T-helper 17 cell (primary cell): ENCODE data around the gene MVP. TPM values are rescaled to one million over a fixed set of nuclear protein-coding genes. Genes with fewer than 3 reads are reported as not detected.
"Not testable (repeated sequence)": the region's sequence is repeated elsewhere in the genome, so short reads cannot be mapped to it uniquely, and the experiment has no call there.

Source experiments
- ATAC-seq: fragments of 150-1000 bp; cut with Tn5 transposase; 2 replicates; pipeline ENCODE4 v1.10.0; 2021; ENCODE audit warnings: mild to moderate bottlenecking, moderate library complexity
- DNase-seq, 3 donors: peaks; one replicate each; pipeline versions ENCODE4 v3.0.0 to v3.0.0-alpha.2; 2020 to 2021
- H3K9me3 ChIP-seq: one replicate; pipeline ENCODE4 v1.7.0; 2013; ENCODE audit warnings: low read length, mild to moderate bottlenecking; ENCODE audit not compliant: control insufficient read depth, poor library complexity, severe bottlenecking
- H3K27ac Mint-ChIP-seq: one replicate; pipeline ENCODE4 v1.8.0; 2022; ENCODE audit warnings: mild to moderate bottlenecking, moderate library complexity, mixed read lengths
- H3K27me3 Mint-ChIP-seq: one replicate; pipeline ENCODE4 v1.8.0; 2022; ENCODE audit warnings: mixed read lengths
- H3K36me3 Mint-ChIP-seq: one replicate; pipeline ENCODE4 v1.8.0; 2022; ENCODE audit warnings: low read depth, mixed read lengths
- H3K4me1 Mint-ChIP-seq: one replicate; pipeline ENCODE4 v1.8.0; 2022; ENCODE audit warnings: mild to moderate bottlenecking, mixed read lengths
- H3K4me3 Mint-ChIP-seq: one replicate; pipeline ENCODE4 v1.8.0; 2022; ENCODE audit warnings: mild to moderate bottlenecking, moderate library complexity, mixed read lengths
- total RNA-seq, 4 donors: library from RNA in 2 of 4; stranded (reverse) in 2 of 4; gene quantifications; one replicate each; pipeline ENCODE4 v1.2.3 and lab custom pipeline; 2022 to 2026

The MVP gene
- total RNA-seq, 2 donors from 2014 or later, result 141 to 154 TPM

- peak overlapping the region; percentile 72 for H3K27ac Mint-ChIP-seq
- H3K36me3 Mint-ChIP-seq, result peaks cover 7% of the 10 kb centered on the region
- ATAC-seq (no peak), DNase-seq (no peak)
- no peaks in the 10 kb centered on the region for H3K9me3 ChIP-seq
- H3K4me3 Mint-ChIP-seq, result no peak overlapping the region
- peaks cover 23% of the 10 kb centered on the region for H3K4me1 Mint-ChIP-seq
- no peaks in the 10 kb centered on the region for H3K27me3 Mint-ChIP-seq
Observed at GRCh38 chr16:29831490-29831889, 11.2 kb downstream of the MVP start.

GRCh38 chr16:29833219-29833618 lies 13.0 kb downstream of the MVP start:
- not testable (repeated sequence) for H3K36me3 Mint-ChIP-seq

GRCh38 chr16:29834079-29834478 lies 13.8 kb downstream of the MVP start:
- Mint-ChIP-seq H3K27me3 (no peaks in the 10 kb centered on the region), H3K4me1 (peaks cover 9% of the 10 kb centered on the region), H3K4me3 (no peak overlapping the region), H3K27ac (no peak overlapping the region), H3K36me3 (peaks cover 7% of the 10 kb centered on the region)
- no peaks in the 10 kb centered on the region for H3K9me3 ChIP-seq
- DNase-seq (no peak), ATAC-seq (no peak)

More at GRCh38 chr16:29833219-29833618, 13.0 kb downstream of the MVP start:
- DNase-seq, H3K4me3 Mint-ChIP-seq, H3K27ac Mint-ChIP-seq, ATAC-seq, H3K9me3 ChIP-seq, H3K27me3 Mint-ChIP-seq, H3K4me1 Mint-ChIP-seq: not testable (repeated sequence)

- no peaks in the 10 kb centered on the region for H3K27me3 Mint-ChIP-seq
- ATAC-seq (no peak), DNase-seq (no peak)
- peaks cover 7% of the 10 kb centered on the region for H3K36me3 Mint-ChIP-seq
- H3K27ac Mint-ChIP-seq, result no peak overlapping the region
- H3K4me3 Mint-ChIP-seq, result no peak overlapping the region
- H3K9me3 ChIP-seq, result no peaks in the 10 kb centered on the region
- H3K4me1 Mint-ChIP-seq, result peaks cover 8% of the 10 kb centered on the region
Observed at GRCh38 chr16:29835926-29836325, 15.7 kb downstream of the MVP start.

- DNase-seq (no peak), ATAC-seq (no peak)
- H3K4me1 Mint-ChIP-seq, result peaks cover 10% of the 10 kb centered on the region
- H3K36me3 Mint-ChIP-seq, result peaks cover 9% of the 10 kb centered on the region
- H3K9me3 ChIP-seq, result no peaks in the 10 kb centered on the region
- peak overlapping the region; percentile 11 for H3K27ac Mint-ChIP-seq
- H3K27me3 Mint-ChIP-seq, result no peaks in the 10 kb centered on the region
- no peak overlapping the region for H3K4me3 Mint-ChIP-seq
Observed at GRCh38 chr16:29836623-29837022, 16.4 kb downstream of the MVP start.

- Mint-ChIP-seq H3K27ac (no peak overlapping the region), H3K36me3 (peaks cover 4% of the 10 kb centered on the region), H3K4me1 (peaks cover 6% of the 10 kb centered on the region), H3K4me3 (no peak overlapping the region), H3K27me3 (no peaks in the 10 kb centered on the region)
- DNase-seq (no peak), ATAC-seq (no peak)
- no peaks in the 10 kb centered on the region for H3K9me3 ChIP-seq
Observed at GRCh38 chr16:29837841-29838240, 17.6 kb downstream of the MVP start.

GRCh38 chr16:29839822-29840221 lies 19.6 kb downstream of the MVP start:
- ATAC-seq, result no peak
- H3K9me3 ChIP-seq, result no peaks in the 10 kb centered on the region
- DNase-seq, result no peak
- H3K36me3 Mint-ChIP-seq, result peaks cover 4% of the 10 kb centered on the region
- no peak overlapping the region for H3K4me3 Mint-ChIP-seq
- peaks cover 6% of the 10 kb centered on the region for H3K4me1 Mint-ChIP-seq
- peak overlapping the region; percentile 24 for H3K27ac Mint-ChIP-seq
- no peaks in the 10 kb centered on the region for H3K27me3 Mint-ChIP-seq

GRCh38 chr16:29840240-29840639 lies 20.0 kb downstream of the MVP start:
- Mint-ChIP-seq H3K4me3 (no peak overlapping the region), H3K27ac (no peak overlapping the region), H3K36me3 (peaks cover 6% of the 10 kb centered on the region)

GRCh38 chr16:29841631-29842030 lies 21.4 kb downstream of the MVP start:
- H3K4me1 Mint-ChIP-seq, result peaks cover 9% of the 10 kb centered on the region
- no peak for ATAC-seq
- H3K36me3 Mint-ChIP-seq, result peaks cover 7% of the 10 kb centered on the region
- no peaks in the 10 kb centered on the region for H3K9me3 ChIP-seq
- no peak overlapping the region for H3K27ac Mint-ChIP-seq
- no peaks in the 10 kb centered on the region for H3K27me3 Mint-ChIP-seq
- H3K4me3 Mint-ChIP-seq, result no peak overlapping the region
- no peak for DNase-seq

More at GRCh38 chr16:29840240-29840639, 20.0 kb downstream of the MVP start:
- no peak for ATAC-seq
- no peak for DNase-seq
- no peaks in the 10 kb centered on the region for H3K9me3 ChIP-seq
- H3K4me1 Mint-ChIP-seq, result peaks cover 6% of the 10 kb centered on the region
- H3K27me3 Mint-ChIP-seq, result no peaks in the 10 kb centered on the region

- Mint-ChIP-seq H3K27me3 (no peaks in the 10 kb centered on the region), H3K4me3 (no peak overlapping the region)
- no peak for ATAC-seq
Observed at GRCh38 chr16:29842732-29843346, 22.6 kb downstream of the MVP start.

GRCh38 chr16:29843931-29844330 lies 23.7 kb downstream of the MVP start:
- no peaks in the 10 kb centered on the region for H3K9me3 ChIP-seq
- H3K4me3 Mint-ChIP-seq, result no peak overlapping the region
- ATAC-seq (no peak), DNase-seq (no peak)
- no peaks in the 10 kb centered on the region for H3K27me3 Mint-ChIP-seq
- H3K4me1 Mint-ChIP-seq, result peaks cover 12% of the 10 kb centered on the region
- no peak overlapping the region for H3K27ac Mint-ChIP-seq
- H3K36me3 Mint-ChIP-seq, result peaks cover 9% of the 10 kb centered on the region

More at GRCh38 chr16:29842732-29843346, 22.6 kb downstream of the MVP start:
- DNase-seq, result no peak
- Mint-ChIP-seq H3K27ac (no peak overlapping the region), H3K4me1 (peaks cover 9% of the 10 kb centered on the region), H3K36me3 (peaks cover 9% of the 10 kb centered on the region)
- H3K9me3 ChIP-seq, result no peaks in the 10 kb centered on the region

GRCh38 chr16:29844575-29845331 lies 24.5 kb downstream of the MVP start:
- no peak for DNase-seq
- Mint-ChIP-seq H3K4me3 (no peak overlapping the region), H3K27ac (peak overlapping the region; percentile 45), H3K4me1 (peaks cover 8% of the 10 kb centered on the region), H3K27me3 (no peaks in the 10 kb centered on the region), H3K36me3 (peaks cover 9% of the 10 kb centered on the region)
- no peaks in the 10 kb centered on the region for H3K9me3 ChIP-seq
- no peak for ATAC-seq

- peak overlapping the region; percentile 45 for H3K27ac Mint-ChIP-seq
- H3K4me1 Mint-ChIP-seq, result peaks cover 12% of the 10 kb centered on the region
- no peak for ATAC-seq
- no peaks in the 10 kb centered on the region for H3K27me3 Mint-ChIP-seq
- H3K36me3 Mint-ChIP-seq, result peaks cover 9% of the 10 kb centered on the region
- no peak for DNase-seq
- no peaks in the 10 kb centered on the region for H3K9me3 ChIP-seq
- no peak overlapping the region for H3K4me3 Mint-ChIP-seq
Observed at GRCh38 chr16:29845656-29846055, 25.4 kb downstream of the MVP start.
